ES-I3 (cell line): Measurements from ENCODE around the gene PLEKHA7.
"Not testable (repeated sequence)": the region's sequence is repeated elsewhere in the genome, so short reads cannot be mapped to it uniquely, and the experiment has no call there.

ENCODE experiments used
- H3K36me3 ChIP-seq: 2 replicates; pipeline ENCODE4 v1.6.1; 2013; ENCODE audit warnings: mild to moderate bottlenecking, low read length, control low read depth, moderate library complexity; ENCODE audit not compliant: insufficient read depth
- H3K4me1 ChIP-seq: 2 replicates; pipeline ENCODE4 v1.6.1; 2013; ENCODE audit warnings: mild to moderate bottlenecking, control low read depth, low read length; ENCODE audit not compliant: insufficient read depth
- H3K9ac ChIP-seq: 2 replicates; pipeline ENCODE4 v1.6.1; 2013; ENCODE audit warnings: low read depth, mild to moderate bottlenecking, low read length, moderate library complexity
- H3K9me3 ChIP-seq: 2 replicates; pipeline ENCODE4 v1.6.1; 2013; ENCODE audit warnings: mild to moderate bottlenecking, low read length, moderate library complexity; ENCODE audit not compliant: control insufficient read depth, insufficient read depth

Gene PLEKHA7

DNA sequence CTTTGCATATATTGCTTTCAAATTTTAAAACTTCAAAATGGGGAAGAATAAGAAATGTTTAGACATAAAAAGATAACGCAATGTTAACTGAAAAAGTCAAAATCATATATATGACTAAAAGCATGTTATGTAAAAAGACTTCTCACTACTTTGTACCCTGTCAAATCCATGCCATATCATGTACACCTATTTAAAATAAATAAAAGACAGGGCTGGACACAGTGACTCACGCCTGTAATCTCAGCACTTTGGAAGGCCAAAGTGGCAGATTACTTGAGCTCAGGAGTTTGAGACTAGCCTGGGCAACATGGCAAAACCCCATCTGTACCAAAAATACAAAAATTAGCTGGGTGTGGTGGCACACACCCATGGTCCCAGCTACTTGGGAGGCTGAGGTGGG is 109.5 kb downstream of the PLEKHA7 start:
- not testable (repeated sequence) for H3K9me3 ChIP-seq, H3K4me1 ChIP-seq, H3K36me3 ChIP-seq, H3K9ac ChIP-seq

DNA sequence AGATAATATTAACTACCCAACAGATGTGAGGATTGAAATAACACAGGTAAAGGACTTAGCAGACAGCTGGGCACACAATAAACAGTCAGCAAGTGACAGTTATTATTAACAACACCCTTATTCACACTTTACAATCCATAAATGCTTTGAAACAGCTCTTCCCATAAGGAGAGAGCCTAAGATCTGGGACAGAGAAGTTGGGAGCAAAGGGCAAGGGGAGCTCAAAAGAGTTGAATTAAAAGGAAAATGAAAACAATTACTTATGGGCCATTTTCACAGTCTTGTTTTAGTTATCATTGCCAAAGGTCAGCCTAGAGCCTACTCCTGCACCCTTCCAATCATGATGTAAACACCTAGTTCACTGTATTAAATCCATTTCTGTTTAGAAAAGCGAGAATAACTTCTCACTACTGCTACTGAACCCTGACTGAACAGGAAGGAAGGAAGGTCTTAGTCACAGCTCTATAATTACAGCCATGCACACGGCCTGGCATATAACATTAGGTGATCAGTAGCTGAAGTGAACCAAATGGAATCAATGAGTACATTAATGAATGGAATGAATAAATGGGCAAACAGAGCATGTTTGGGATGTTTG is 111.3 kb downstream of the PLEKHA7 start:
- Histone ChIP-seq H3K36me3 (no peaks in the 10 kb centered on the region), H3K9me3 (no peaks in the 10 kb centered on the region), H3K4me1 (peaks cover 2% of the 10 kb centered on the region), H3K9ac (no peak overlapping the region)

DNA sequence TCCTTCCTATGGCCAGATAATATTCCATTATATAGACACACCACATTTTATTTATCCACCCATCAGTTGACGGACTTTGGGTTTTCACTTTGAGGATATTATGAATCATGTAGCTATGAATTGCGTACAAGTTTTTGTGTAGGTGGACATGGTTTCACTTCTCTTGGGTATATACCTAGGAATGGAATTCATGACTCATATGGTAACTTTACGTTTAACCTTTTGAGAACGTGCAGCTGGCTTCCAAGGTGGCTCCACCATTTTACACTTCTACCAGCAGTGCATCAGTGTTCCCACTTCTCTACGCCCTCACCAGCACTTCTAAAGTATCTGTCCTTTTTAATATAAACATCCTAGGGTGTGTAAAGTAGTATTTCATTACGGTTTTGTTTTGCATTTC is 112.0 kb downstream of the PLEKHA7 start:
- Histone ChIP-seq H3K36me3 (no peaks in the 10 kb centered on the region), H3K9ac (no peak overlapping the region), H3K4me1 (peaks cover 7% of the 10 kb centered on the region), H3K9me3 (no peaks in the 10 kb centered on the region)

DNA sequence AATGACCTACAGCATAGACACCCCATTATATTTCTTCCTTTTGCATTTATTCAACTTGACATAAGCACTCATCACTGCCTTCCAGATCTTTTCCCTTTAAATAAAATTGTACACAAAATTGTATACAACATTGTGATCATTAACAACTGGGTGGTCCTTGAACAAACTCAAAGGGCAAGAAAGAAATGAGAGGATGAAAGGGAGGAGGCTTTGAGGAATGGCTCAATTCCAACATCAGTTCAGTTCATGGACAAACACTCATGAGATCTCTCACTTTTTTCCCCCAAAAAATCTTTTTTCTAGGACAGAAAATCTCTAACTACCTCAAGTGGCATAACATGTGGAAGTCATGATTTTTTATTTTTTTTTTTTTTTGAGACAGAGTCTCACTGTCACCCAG is 113.7 kb downstream of the PLEKHA7 start:
- H3K36me3 ChIP-seq = no peaks in the 10 kb centered on the region
- no peaks in the 10 kb centered on the region for H3K9me3 ChIP-seq
- no peak overlapping the region for H3K9ac ChIP-seq
- peaks cover 7% of the 10 kb centered on the region for H3K4me1 ChIP-seq

DNA sequence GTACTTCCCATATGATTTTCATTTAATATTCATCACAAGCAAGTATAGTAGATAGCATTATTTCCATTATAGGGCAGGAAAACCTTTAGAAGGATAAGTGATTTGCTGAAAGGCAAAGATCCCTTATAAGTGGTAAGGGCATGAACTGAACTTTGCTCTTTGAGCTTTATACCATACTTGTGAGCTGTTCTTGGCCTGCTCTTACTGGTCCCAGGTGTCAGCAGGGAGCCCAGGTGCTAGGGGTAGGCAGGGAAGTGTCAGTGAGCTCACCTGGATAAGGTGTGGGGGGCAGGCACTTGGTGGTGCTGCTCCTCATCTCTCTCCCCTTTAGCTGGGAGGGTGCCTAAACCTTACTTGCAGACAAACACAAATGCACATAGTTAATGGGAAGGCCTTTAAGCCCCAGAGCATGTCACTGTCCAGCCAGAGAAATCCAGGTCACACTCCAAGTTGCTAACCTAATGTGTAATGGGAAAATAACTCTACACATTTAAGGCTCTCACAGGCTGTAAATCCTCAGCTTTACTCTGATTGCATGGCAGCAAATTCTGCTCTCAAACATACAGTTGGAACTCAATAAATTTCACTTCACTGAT is 114.4 kb downstream of the PLEKHA7 start:
- H3K4me1 ChIP-seq = peaks cover 7% of the 10 kb centered on the region
- no peaks in the 10 kb centered on the region for H3K9me3 ChIP-seq
- H3K36me3 ChIP-seq = no peaks in the 10 kb centered on the region
- no peak overlapping the region for H3K9ac ChIP-seq

DNA sequence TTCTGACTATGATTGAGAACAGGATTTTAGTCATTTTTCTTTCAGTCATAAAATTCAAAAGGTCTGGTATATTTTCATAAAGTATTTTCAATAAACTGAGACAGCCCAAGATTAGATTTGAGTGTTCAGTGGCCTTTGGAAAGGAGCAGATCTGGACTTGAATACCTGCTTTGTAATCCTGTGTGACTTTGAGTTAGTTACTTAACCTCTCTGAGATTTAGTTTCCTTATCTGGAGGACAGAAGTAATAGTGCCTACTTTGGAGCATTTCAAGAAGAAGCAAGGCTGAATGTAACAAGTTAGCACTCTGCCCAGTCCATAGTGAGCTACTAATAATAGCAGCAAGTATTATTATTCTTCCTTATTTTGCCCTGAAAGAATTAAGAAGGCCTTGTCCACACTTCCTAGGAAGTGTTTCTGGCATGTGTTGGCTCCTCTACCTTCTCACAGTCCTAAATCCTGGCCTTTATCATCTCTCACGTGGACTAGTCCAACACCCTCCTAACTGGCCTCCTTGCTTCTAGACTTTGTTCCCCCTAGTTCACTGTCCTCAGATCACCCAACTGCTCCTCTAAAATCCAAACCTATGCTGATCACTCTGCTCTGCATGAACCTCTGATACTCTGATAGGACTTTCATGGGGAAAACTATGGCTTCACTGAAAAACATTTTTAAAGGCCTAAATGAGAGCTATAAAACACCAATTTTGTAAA is 115.8 kb downstream of the PLEKHA7 start:
- Histone ChIP-seq H3K9me3 (no peaks in the 10 kb centered on the region), H3K36me3 (no peaks in the 10 kb centered on the region), H3K9ac (no peak overlapping the region), H3K4me1 (peaks cover 7% of the 10 kb centered on the region)

DNA sequence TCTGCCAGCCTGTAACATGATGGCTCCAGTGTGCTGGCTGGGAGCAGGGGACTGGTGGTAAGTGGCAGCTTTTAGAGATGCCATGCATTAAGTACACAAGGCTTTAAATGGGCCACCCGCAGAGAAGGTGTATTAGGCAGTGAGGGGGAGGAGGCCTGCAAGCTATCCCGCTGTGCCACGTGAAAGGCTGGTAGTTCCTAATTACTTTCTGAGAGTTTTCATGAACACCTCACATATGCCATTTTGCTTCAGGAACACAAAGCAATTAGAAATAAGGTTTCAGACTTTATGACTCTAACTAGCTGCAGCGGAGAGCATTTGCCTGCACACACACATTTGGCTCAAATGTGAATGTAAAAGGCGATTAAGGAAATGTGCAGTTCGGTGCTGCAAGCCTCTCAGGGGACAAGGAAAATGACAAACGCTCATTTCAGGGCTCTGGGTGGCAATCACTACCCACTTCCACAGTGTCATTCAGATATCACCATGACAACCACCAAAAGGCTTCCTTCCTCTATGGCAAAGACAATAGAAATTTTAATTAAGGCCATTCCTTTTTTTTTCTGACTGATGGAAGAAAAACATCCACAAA is 116.6 kb downstream of the PLEKHA7 start:
- Histone ChIP-seq H3K9me3 (no peaks in the 10 kb centered on the region), H3K36me3 (no peaks in the 10 kb centered on the region), H3K4me1 (peaks cover 7% of the 10 kb centered on the region), H3K9ac (no peak overlapping the region)

DNA sequence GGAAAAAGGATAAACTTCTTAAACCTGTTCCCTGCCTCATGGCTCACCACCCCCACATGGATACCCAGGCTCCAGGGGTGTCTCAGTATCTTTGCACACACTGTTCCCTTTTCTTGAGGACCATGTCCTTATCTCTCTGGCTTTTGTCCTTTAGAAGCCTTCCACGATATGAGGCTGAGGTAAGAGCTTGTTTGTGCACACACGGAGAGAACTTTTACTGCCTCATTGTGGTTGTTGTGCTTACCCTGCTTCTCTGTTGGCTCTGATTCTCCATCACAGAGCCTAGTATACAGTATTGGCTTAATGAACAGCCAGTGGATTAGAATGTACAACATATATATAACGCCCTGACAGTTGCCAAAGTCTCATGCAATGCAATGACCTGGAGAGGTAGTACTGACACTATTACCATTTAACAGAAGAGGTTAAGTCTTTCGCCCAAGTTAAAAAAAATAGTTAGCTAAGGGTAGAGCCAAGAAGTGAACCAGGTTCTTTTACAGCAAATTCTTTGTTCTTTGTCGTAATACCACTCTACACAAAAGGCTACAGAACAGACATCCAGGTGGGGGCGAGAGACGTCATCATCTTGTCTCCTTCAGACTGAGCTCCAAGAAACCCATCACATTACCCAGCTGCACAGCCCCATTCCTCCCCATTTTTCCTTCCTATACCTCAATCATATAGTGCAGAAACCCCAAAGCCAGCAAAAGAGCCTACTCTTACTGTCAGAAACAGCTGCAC is 117.3 kb downstream of the PLEKHA7 start:
- peaks cover 7% of the 10 kb centered on the region for H3K4me1 ChIP-seq
- no peak overlapping the region for H3K9ac ChIP-seq
- H3K9me3 ChIP-seq = no peaks in the 10 kb centered on the region
- no peaks in the 10 kb centered on the region for H3K36me3 ChIP-seq

DNA sequence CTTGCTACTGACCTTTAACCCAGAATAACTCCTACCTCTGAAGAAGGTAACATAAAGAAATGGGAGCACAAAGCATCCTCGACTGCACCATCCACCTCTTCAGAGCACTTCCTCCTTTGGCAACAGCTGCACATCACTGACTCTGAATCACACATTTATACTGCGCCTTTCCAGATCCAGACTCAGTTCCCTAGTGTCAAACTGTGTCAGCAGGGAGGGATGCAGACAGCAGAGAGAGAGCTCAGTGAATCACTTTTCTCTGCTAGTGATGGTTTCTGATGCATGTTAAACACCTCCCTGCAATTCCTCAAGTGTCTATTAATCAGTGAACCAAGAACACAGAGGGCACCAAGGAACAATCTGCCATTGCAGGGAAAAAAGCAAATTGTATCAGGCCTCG is 118.9 kb downstream of the PLEKHA7 start:
- no peaks in the 10 kb centered on the region for H3K36me3 ChIP-seq
- H3K9me3 ChIP-seq = no peaks in the 10 kb centered on the region
- no peak overlapping the region for H3K9ac ChIP-seq
- H3K4me1 ChIP-seq = peaks cover 7% of the 10 kb centered on the region

DNA sequence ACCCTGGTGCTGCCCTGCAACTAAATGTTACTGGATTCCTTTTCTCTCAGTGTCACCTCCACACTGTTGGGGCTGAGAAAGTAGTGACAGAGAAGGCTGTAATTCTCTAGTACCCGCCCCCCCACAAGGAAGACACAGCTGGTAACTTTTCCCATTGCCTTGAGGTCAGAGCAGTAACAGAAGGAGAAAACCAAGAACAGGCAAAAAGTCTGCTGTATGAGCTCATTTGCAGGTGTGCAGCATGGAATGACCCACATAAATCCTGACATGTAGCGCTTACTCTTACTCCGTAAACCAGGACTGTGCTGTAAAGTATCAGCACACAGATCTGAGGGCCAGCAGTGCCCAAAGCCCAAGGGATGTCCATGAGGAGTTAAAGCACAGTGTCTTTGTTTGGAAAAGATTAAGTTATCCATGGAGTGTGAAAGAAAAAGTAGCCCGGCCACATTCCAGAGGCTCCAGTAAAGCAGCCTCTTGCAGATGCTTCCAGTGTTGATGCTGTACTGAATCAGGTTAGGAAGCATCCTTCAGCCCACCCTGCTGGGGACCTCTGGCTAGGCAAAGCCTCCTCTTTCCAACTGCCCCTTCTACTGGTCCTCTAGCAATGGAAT is 120.7 kb downstream of the PLEKHA7 start:
- no peaks in the 10 kb centered on the region for H3K9me3 ChIP-seq
- H3K36me3 ChIP-seq = no peaks in the 10 kb centered on the region
- H3K4me1 ChIP-seq = peaks cover 7% of the 10 kb centered on the region
- H3K9ac ChIP-seq = no peak overlapping the region

DNA sequence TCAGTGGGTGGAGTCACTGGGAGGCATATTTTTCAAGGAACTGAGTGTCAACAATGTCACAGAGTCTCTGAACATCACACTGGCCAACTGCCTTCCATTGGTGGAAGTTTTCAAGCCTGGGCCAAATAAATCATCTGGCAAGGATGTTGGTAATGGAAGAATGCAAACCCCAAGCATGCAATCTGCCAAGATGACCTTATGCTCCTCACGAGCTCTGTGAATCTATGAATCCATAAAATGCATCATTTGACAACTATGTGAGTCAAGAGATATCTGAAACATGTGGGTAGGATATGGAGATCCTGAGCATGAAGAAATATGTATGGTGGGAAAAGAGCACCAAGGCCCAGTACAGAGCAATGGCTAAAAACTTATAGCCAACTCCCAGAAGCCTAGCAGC is 122.2 kb downstream of the PLEKHA7 start:
- no peak overlapping the region for H3K9ac ChIP-seq
- no peaks in the 10 kb centered on the region for H3K36me3 ChIP-seq
- no peaks in the 10 kb centered on the region for H3K9me3 ChIP-seq
- H3K4me1 ChIP-seq = no peaks in the 10 kb centered on the region

DNA sequence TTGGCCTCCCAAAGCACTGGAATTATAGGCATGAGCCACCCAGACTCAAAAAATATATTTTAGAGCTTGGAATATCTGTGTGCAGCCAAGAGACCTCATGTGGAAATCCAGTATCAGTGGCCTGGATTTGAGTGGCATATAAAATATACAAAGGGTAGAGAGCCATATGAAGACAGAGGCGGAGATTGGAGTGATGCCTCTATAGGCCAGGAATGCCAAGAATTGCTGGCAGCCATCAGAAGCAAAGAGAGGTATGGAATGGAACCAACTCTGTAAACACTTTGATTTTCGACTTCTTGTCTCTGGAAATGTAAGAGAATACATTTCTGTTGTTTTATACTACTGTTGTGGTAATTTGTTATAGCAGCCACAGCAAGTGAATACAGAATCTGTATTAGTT is 123.0 kb downstream of the PLEKHA7 start:
- H3K36me3 ChIP-seq = no peaks in the 10 kb centered on the region
- H3K9me3 ChIP-seq = no peaks in the 10 kb centered on the region
- H3K9ac ChIP-seq = no peak overlapping the region
- H3K4me1 ChIP-seq = no peaks in the 10 kb centered on the region

DNA sequence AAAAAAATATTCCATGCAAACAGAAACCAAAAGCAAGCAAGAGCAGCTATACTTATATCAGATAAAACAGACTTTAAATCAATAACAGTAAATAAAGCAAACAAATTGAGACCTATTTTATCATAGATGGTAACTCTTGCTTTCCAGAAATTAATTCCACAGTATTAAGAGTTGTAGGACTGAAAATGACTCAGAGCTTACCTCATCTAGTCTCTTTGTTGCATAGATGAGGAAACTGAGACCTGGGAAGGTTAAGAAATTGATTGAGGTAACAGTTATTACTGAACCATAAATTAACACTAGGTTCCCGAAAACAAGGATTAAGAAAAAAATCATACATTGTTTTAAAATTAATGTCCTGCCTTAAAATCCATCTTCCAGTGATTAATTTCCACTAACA is 123.8 kb downstream of the PLEKHA7 start:
- no peaks in the 10 kb centered on the region for H3K36me3 ChIP-seq
- no peaks in the 10 kb centered on the region for H3K9me3 ChIP-seq
- no peak overlapping the region for H3K9ac ChIP-seq
- no peaks in the 10 kb centered on the region for H3K4me1 ChIP-seq

DNA sequence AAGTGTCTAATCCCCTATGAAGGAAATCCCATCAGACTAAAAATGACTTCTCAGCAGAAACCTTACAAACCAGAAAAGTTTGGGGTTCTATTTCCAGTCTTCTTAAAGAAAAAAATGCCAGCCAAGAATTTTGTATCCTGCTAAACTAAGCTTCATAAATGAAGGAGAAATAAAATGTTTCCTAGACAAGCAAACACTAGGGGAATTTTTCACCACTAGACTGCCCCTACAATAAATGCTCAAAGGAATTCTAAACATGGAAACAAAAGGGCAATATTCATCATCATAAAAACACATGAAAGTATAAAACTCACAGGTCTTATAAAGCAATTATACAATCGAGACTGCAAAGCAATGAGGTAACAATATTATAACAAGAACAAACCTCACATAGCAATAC is 124.3 kb downstream of the PLEKHA7 start:
- H3K36me3 ChIP-seq = no peaks in the 10 kb centered on the region
- H3K4me1 ChIP-seq = no peaks in the 10 kb centered on the region
- no peaks in the 10 kb centered on the region for H3K9me3 ChIP-seq
- no peak overlapping the region for H3K9ac ChIP-seq
